Kidney epithelial cell (primary cell): ENCODE measurements around the gene PDE3A. TPM values are rescaled to one million over a fixed set of nuclear protein-coding genes. Genes with fewer than 3 reads are reported as not detected.

ENCODE experiments used
- DNase-seq: peaks from one replicate; pipeline ENCODE4 v3.0.0-alpha.2; 2010; ENCODE audit warnings: low read depth
- H3K27me3 ChIP-seq: 2 replicates; pipeline ENCODE4 v1.6.0; 2011; ENCODE audit warnings: low read length; ENCODE audit not compliant: control insufficient read depth, insufficient read depth
- H3K36me3 ChIP-seq: 2 replicates; pipeline ENCODE4 v1.5.1; 2011; ENCODE audit warnings: low read length; ENCODE audit not compliant: control insufficient read depth, insufficient read depth
- H3K4me3 ChIP-seq: 2 replicates; pipeline ENCODE4 v1.5.1; 2011; ENCODE audit warnings: low read depth, mild to moderate bottlenecking, control low read depth, low read length
- CTCF ChIP-seq: IDR thresholded peaks from 2 replicates; pipeline ENCODE4 v1.5.1; 2011; ENCODE audit warnings: mild to moderate bottlenecking, moderate library complexity, low read length, control low read depth, inconsistent platforms; ENCODE audit not compliant: insufficient read depth, poor library complexity, severe bottlenecking
- total RNA-seq: library from RNA; depleted of rRNA; stranded (reverse); fragments of >200 nt; gene quantifications from 2 replicates; pipeline ENCODE4 v1.2.3, GENCODE V29; 2015

PDE3A gene
- total RNA-seq, 1 donor from 2014 or later: 1.8 TPM

DNA sequence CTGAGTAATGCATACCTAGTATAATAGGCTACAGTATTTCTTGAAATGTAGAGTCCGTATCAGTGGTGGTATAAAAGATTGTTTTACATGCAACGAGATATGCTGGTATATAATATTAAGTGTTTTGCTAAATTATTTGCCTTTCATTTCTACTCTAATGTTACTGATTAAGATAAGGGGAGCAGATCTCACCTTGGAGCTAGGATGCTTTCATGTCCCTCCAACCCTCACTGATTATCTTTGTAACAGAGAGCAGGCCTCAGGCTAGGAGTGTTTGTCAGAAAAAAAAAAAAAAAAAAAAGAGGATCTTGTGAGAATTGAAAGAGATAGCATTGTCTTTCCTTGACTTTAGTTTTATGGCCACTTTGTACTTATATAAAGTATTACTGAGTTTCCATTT is 92.6 kb downstream of the PDE3A start:
- H3K4me3 ChIP-seq: no peak overlapping the region
- TF ChIP-seq CTCF: no peak
- no peak for DNase-seq
- H3K36me3 ChIP-seq: no peaks in the 10 kb centered on the region
- H3K27me3 ChIP-seq: no peaks in the 10 kb centered on the region

DNA sequence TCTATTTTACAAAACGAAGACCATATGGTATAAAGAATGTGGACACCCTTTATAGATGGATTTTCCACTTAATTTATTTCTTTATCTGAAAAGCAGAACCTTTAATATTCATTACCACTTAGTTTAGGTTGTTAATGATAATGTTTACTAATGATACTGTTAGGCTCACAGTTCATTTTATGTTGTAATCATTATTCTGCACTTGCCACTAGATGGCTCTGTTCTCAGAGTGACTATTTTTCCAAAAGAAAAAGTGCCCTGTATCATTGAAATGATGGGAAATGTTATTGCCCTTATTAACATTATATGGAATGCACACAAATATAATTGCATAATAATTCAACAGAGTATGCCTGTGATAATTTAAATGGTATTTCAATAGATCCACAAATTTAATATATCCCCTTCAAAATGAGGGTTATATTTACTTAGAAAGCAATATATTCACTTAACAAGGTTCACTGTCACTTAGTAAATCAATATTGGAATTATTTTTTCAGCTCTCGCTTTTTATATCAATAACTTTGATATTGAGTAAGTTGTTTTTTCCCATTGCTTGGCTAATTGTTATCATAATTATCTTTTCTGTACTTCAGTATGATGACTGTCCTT is 95.7 kb downstream of the PDE3A start:
- TF ChIP-seq CTCF: peak; percentile 55
- Histone ChIP-seq H3K36me3 (no peaks in the 10 kb centered on the region), H3K27me3 (no peaks in the 10 kb centered on the region), H3K4me3 (no peak overlapping the region)
- no peak for DNase-seq

- no peak overlapping the region for H3K4me3 ChIP-seq
Observed at GRCh38 chr12:20469300-20469699, 101.0 kb downstream of the PDE3A start.

GRCh38 chr12:20469756-20470155 is 101.4 kb downstream of the PDE3A start:
- TF ChIP-seq CTCF: no peak
- Histone ChIP-seq H3K36me3 (no peaks in the 10 kb centered on the region), H3K27me3 (no peaks in the 10 kb centered on the region), H3K4me3 (no peak overlapping the region)
- DNase-seq: no peak

More at GRCh38 chr12:20469300-20469699, 101.0 kb downstream of the PDE3A start:
- TF ChIP-seq CTCF: no peak
- no peak for DNase-seq
- H3K36me3 ChIP-seq: no peaks in the 10 kb centered on the region
- H3K27me3 ChIP-seq: no peaks in the 10 kb centered on the region

GRCh38 chr12:20472102-20472782 is 103.9 kb downstream of the PDE3A start:
- no peak overlapping the region for H3K4me3 ChIP-seq
- H3K27me3 ChIP-seq: no peaks in the 10 kb centered on the region
- DNase-seq: no peak
- no peaks in the 10 kb centered on the region for H3K36me3 ChIP-seq
- TF ChIP-seq CTCF: no peak

DNA sequence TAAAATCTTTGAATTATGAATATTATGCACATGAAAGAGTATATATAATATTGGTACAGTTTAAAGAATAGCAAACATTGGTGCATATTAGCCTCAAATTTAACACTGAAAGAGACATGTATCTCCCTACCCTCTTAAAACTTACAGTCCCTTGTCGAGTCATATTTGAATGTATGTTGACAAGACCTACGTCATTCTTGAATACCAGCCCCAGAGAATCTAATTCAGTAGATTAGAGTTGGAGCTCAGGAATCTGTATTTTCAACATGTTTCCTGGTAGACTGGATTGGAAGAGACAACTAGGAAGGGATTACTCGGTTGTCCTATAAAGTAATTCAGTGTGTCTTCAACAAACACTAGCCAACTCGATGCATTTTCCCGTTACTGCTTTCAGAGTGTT is 104.8 kb downstream of the PDE3A start:
- Histone ChIP-seq H3K36me3 (no peaks in the 10 kb centered on the region), H3K27me3 (no peaks in the 10 kb centered on the region), H3K4me3 (no peak overlapping the region)
- DNase-seq: no peak
- no peak for TF ChIP-seq CTCF
